ENCODE data around the gene OR56A1. TPM values are rescaled to one million over a fixed set of nuclear protein-coding genes. Genes with fewer than 3 reads are reported as not detected.

Gene OR56A1
- total and polyA plus RNA-seq, 7 experiments from 2014 or later, result not detected

DNA sequence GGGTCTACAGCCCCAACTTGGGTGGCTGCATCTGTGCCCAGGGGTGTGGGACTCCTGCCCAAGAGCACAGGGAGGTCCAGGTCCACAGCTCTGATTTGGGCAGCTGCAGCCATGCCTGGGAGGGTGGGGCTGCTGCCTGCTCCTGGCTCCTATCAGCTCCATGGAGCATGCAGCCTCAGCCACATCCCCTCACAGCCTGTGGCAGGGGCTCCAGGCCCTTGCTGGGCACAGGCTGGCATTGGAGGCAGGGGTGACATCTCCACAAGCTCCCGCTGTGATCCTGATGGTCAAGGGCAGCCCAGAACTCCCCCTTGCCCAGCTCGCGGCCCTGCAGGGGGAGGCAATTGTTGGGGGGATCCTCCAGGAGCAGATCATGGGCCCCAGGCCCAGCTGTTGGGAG, 17.5 kb downstream of the OR56A1 start:
- no peaks in the 10 kb centered on the region for H3K4me1 Mint-ChIP-seq
- Histone ChIP-seq H3K27me3 (ENCODE audit: control insufficient read depth in 2 of 2, insufficient read depth in 2 of 2, low read length in 2 of 2) (peaks cover 0 to 5% of the 10 kb centered on the region in 2 donors), H3K9me3 (ENCODE audit: control insufficient read depth in 2 of 3, low read length in 3 of 3) (peaks cover 0 to 5% (median 0%) of the 10 kb centered on the region in 3 experiments), H3K4me1 (ENCODE audit: control insufficient read depth in 2 of 2, insufficient read depth in 2 of 2, low read length in 2 of 2) (no peaks in the 10 kb centered on the region), H3K4me3 (ENCODE audit: low read length) (no peak overlapping the region), H3K27ac (ENCODE audit: low read depth, low read length) (no peak overlapping the region), H3K36me3 (ENCODE audit: control insufficient read depth in 2 of 3, insufficient read depth in 3 of 3, low read length in 3 of 3) (no peaks in the 10 kb centered on the region)
- DNase-seq (no peak), ATAC-seq (no peak)
- POLR2A ChIA-PET, result no interaction called here
- peaks cover 0 to 32% (median 6%) of the 10 kb centered on the region in 11 donors for H3K9me3 Mint-ChIP-seq
- H3K36me3 Mint-ChIP-seq, result peaks cover 0 to 14% (median 0%) of the 10 kb centered on the region in 5 donors
- H3K27me3 Mint-ChIP-seq, result peaks cover 4 to 45% (median 38%) of the 10 kb centered on the region in 5 donors
- H3K4me3 Mint-ChIP-seq, result no peak overlapping the region
- intact Hi-C loops (cut with micrococcal nuclease), result no loop called here
- CTCF ChIA-PET, result no interaction called here
- no peak overlapping the region for H3K27ac Mint-ChIP-seq

DNA sequence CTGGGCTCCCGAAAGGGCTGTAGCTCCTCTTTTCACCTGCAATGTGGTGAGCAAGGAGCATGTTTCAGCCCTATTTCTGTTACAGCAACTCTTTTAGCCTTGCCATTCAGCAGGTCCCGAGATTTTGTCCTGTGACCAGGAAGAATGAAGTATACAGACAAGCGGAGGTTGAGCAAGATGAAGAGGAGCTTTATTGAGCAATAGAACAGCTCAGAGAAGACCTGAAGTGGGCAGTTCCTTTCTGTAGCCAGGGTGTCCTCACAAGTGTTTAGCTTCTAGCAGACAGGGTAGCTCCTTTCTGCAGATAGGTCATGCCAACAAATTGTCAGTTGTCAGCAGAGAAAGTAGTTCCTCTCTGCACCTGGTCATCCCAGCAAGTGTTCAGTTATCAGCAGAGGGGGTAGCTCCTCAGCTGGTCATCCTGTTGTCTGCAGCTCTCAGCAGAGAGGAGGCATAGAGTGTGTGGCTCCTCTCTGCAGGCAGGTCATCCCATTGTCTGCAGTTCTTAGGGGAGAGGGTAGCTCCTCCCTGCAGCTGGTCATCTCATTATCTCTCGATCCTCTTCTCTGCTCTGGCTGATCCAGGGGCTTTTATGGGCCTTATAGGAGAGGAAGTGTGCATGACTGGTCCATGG, 18.4 kb downstream of the OR56A1 start:
- peak; percentile 41 for ATAC-seq
- Mint-ChIP-seq H3K27ac (no peak overlapping the region), H3K9me3 (peaks cover 0 to 25% (median 5%) of the 10 kb centered on the region in 11 donors), H3K4me3 (no peak overlapping the region), H3K4me1 (no peaks in the 10 kb centered on the region), H3K27me3 (peaks cover 4 to 38% (median 33%) of the 10 kb centered on the region in 5 donors), H3K36me3 (peaks cover 0 to 14% (median 0%) of the 10 kb centered on the region in 5 donors)
- POLR2A ChIA-PET, result no interaction called here
- Histone ChIP-seq H3K36me3 (ENCODE audit: control insufficient read depth in 2 of 3, insufficient read depth in 3 of 3, low read length in 3 of 3) (no peaks in the 10 kb centered on the region), H3K27me3 (ENCODE audit: control insufficient read depth in 2 of 2, insufficient read depth in 2 of 2, low read length in 2 of 2) (peaks cover 0 to 5% of the 10 kb centered on the region in 2 donors), H3K27ac (ENCODE audit: low read depth, low read length) (no peak overlapping the region), H3K4me1 (ENCODE audit: control insufficient read depth in 2 of 2, insufficient read depth in 2 of 2, low read length in 2 of 2) (no peaks in the 10 kb centered on the region), H3K9me3 (ENCODE audit: control insufficient read depth in 2 of 3, low read length in 3 of 3) (peaks cover 0 to 5% (median 0%) of the 10 kb centered on the region in 3 experiments), H3K4me3 (ENCODE audit: low read length) (no peak overlapping the region)
- intact Hi-C loops (cut with micrococcal nuclease), result no loop called here
- DNase-seq, result no peak
- CTCF ChIA-PET, result no interaction called here

DNA sequence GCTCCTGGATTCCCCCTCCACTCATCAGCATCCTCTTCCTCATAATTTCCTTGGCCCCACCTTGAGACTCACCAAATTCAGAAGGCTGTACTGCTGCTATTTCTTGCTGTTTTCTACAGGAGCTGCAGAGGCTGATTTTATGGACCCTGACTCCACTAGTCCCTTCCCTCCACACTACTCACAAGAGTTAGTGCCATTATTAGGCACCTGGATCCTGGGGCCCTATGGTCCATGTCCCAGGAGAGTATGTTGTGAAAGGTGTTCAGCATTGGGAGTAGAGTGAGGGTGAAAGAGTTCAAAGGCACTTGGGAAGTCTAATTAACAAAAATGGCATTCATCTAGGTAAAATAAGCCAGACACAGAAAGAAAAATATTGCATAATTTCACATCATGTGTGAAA, 23.7 kb downstream of the OR56A1 start, which contains the start of gene OR56A4:
Gene OR56A4 (minus strand): TSS at position 101 of the 400 bp plus-strand sequence. CDS start 3,954 bp downstream, outside the sequence.
- Mint-ChIP-seq H3K27ac (no peak within 1 kb of the TSS), H3K36me3 (no peaks in the 10 kb centered on the region), H3K4me1 (peaks cover 0 to 1% (median 0%) of the 10 kb centered on the region in 7 donors), H3K27me3 (peaks cover 12 to 52% (median 23%) of the 10 kb centered on the region in 5 donors), H3K9me3 (no peaks in the 10 kb centered on the region), H3K4me3 (no peak within 1 kb of the TSS)
- Histone ChIP-seq H3K27ac (ENCODE audit: low read depth, low read length) (no peak within 1 kb of the TSS), H3K4me1 (ENCODE audit: control insufficient read depth in 2 of 2, insufficient read depth in 2 of 2, low read length in 2 of 2) (no peaks in the 10 kb centered on the region), H3K9me3 (ENCODE audit: control insufficient read depth in 2 of 3, low read length in 3 of 3) (no peaks in the 10 kb centered on the region), H3K36me3 (ENCODE audit: control insufficient read depth in 2 of 3, insufficient read depth in 3 of 3, low read length in 3 of 3) (no peaks in the 10 kb centered on the region), H3K27me3 (ENCODE audit: control insufficient read depth in 2 of 2, insufficient read depth in 2 of 2, low read length in 2 of 2) (peaks cover 0 to 5% of the 10 kb centered on the region in 2 donors), H3K4me3 (ENCODE audit: low read length) (no peak within 1 kb of the TSS)
- ChIA-PET POLR2A (no interaction called here), CTCF (no interaction called here)
- intact Hi-C loops (cut with micrococcal nuclease), result no loop called here
- no peak for DNase-seq
- no peak for ATAC-seq

DNA sequence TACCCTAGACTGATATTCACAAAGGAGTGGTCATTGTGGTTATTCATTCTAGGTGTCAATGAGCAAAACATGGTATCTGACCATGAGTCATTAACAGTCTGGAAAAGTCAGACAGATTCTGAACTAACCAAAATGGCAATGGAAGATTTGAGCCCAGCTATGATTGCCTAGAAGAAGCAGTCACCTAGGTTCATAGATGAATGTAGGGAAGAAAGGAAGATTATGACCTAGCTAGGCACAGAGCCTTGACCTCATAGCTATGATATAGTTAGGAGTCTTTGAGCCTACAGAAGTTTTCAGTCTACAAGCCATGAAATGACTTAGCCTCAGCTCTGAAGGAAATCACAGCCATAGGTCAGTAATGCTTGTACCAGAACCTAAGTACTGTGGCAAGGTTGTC, 24.2 kb downstream of the OR56A1 start:
- Mint-ChIP-seq H3K36me3 (no peaks in the 10 kb centered on the region), H3K9me3 (no peaks in the 10 kb centered on the region), H3K27ac (no peak overlapping the region), H3K27me3 (peaks cover 13 to 51% (median 23%) of the 10 kb centered on the region in 5 donors), H3K4me1 (peaks cover 0 to 1% (median 0%) of the 10 kb centered on the region in 7 donors), H3K4me3 (no peak overlapping the region)
- no peak overlapping the region for H3K27ac ChIP-seq (ENCODE audit: low read depth, low read length)
- H3K9me3 ChIP-seq (ENCODE audit: control insufficient read depth in 2 of 3, low read length in 3 of 3), result no peaks in the 10 kb centered on the region
- DNase-seq (no peak), ATAC-seq (no peak)
- peaks cover 0 to 5% of the 10 kb centered on the region in 2 donors for H3K27me3 ChIP-seq (ENCODE audit: control insufficient read depth in 2 of 2, insufficient read depth in 2 of 2, low read length in 2 of 2)
- H3K36me3 ChIP-seq (ENCODE audit: control insufficient read depth in 2 of 3, insufficient read depth in 3 of 3, low read length in 3 of 3), result no peaks in the 10 kb centered on the region
- no peak overlapping the region for H3K4me3 ChIP-seq (ENCODE audit: low read length)
- CTCF ChIA-PET, result no interaction called here
- POLR2A ChIA-PET, result no interaction called here
- H3K4me1 ChIP-seq (ENCODE audit: control insufficient read depth in 2 of 2, insufficient read depth in 2 of 2, low read length in 2 of 2), result no peaks in the 10 kb centered on the region
- intact Hi-C loops (cut with micrococcal nuclease), result no loop called here

DNA sequence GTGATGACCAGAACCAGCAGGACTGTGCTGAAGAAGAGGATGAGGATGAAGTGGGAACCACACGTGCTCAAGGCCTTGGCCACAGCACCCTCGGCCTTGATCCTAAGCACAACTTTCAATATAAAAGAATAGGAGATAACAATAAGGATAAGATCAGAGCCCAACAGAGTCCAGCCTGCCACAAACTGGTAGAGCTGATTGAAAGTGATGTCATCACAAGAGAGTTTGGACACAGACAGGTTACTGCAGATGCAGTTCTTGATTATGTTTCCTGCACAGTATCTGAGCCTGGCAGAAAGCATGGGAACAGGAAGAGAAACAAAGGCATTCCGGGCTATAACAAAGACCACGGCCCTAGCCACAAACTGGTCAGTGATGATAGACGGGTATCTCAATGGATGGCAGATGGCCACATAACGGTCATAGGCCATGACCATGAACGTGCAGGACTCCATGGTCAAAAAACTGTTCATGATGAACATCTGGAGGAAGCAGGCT, 28.3 kb downstream of the OR56A1 start:
- peaks cover 13 to 46% (median 29%) of the 10 kb centered on the region in 5 donors for H3K27me3 Mint-ChIP-seq
- H3K9me3 Mint-ChIP-seq, result peaks cover 0 to 4% (median 0%) of the 10 kb centered on the region in 11 donors
- DNase-seq, result no peak
- H3K4me1 Mint-ChIP-seq, result peaks cover 0 to 1% (median 0%) of the 10 kb centered on the region in 7 donors
- no peaks in the 10 kb centered on the region for H3K36me3 Mint-ChIP-seq
- H3K27ac Mint-ChIP-seq, result no peak overlapping the region
- intact Hi-C loops (cut with micrococcal nuclease), result no loop called here
- CTCF ChIA-PET, result no interaction called here
- ATAC-seq, result no peak
- Histone ChIP-seq H3K4me1 (ENCODE audit: control insufficient read depth in 2 of 2, insufficient read depth in 2 of 2, low read length in 2 of 2) (no peaks in the 10 kb centered on the region), H3K9me3 (ENCODE audit: control insufficient read depth in 2 of 3, low read length in 3 of 3) (no peaks in the 10 kb centered on the region), H3K27ac (ENCODE audit: low read depth, low read length) (no peak overlapping the region), H3K36me3 (ENCODE audit: control insufficient read depth in 2 of 3, insufficient read depth in 3 of 3, low read length in 3 of 3) (no peaks in the 10 kb centered on the region), H3K4me3 (ENCODE audit: low read length) (no peak overlapping the region), H3K27me3 (ENCODE audit: control insufficient read depth in 2 of 2, insufficient read depth in 2 of 2, low read length in 2 of 2) (no peaks in the 10 kb centered on the region)
- POLR2A ChIA-PET, result no interaction called here
- no peak overlapping the region for H3K4me3 Mint-ChIP-seq

DNA sequence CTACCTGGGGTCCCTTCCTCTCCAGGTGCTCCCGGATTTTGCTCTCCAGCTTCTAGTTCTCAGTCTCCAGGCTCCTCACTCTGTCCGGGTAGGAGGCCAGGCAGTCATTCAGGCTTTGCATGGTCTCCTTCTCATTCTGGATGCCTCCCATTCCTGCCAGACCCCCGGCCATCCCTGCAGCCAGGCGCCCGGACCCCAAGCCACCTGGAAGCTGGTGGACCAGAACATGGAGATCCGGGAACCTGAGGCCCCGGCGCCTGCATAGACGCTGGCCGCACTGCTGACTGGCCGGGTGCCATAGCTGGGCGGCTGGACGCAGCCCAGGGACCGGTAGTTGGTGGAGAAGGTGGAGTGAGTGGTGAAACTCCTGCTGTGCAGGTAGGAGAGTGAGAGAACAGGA, 35.8 kb downstream of the OR56A1 start:
- POLR2A ChIA-PET, result no interaction called here
- no peak for ATAC-seq
- Histone ChIP-seq H3K4me3 (ENCODE audit: low read length) (no peak overlapping the region), H3K9me3 (ENCODE audit: control insufficient read depth in 2 of 3, low read length in 3 of 3) (no peaks in the 10 kb centered on the region), H3K4me1 (ENCODE audit: control insufficient read depth in 2 of 2, insufficient read depth in 2 of 2, low read length in 2 of 2) (no peaks in the 10 kb centered on the region), H3K27me3 (ENCODE audit: control insufficient read depth in 2 of 2, insufficient read depth in 2 of 2, low read length in 2 of 2) (peaks cover 0 to 3% of the 10 kb centered on the region in 2 donors), H3K36me3 (ENCODE audit: control insufficient read depth in 2 of 3, insufficient read depth in 3 of 3, low read length in 3 of 3) (no peaks in the 10 kb centered on the region), H3K27ac (ENCODE audit: low read depth, low read length) (no peak overlapping the region)
- H3K9me3 Mint-ChIP-seq, result peaks cover 0 to 2% (median 0%) of the 10 kb centered on the region in 11 donors
- H3K4me3 Mint-ChIP-seq, result no peak overlapping the region
- intact Hi-C loops (cut with micrococcal nuclease), result no loop called here
- peaks cover 6 to 26% (median 18%) of the 10 kb centered on the region in 5 donors for H3K27me3 Mint-ChIP-seq
- no peaks in the 10 kb centered on the region for H3K36me3 Mint-ChIP-seq
- no peaks in the 10 kb centered on the region for H3K4me1 Mint-ChIP-seq
- no peak overlapping the region for H3K27ac Mint-ChIP-seq
- no peak for DNase-seq
- CTCF ChIA-PET, result no interaction called here

Measured in naive thymus-derived CD4-positive, alpha-beta T cell (primary cell).